Stimulated activated effector memory CD8-positive, alpha-beta T cell treated with anti-CD3 and anti-CD28 coated beads, Interleukin-12 subunit alpha, Interleukin-12 subunit beta, amount 100 ng/mL, for 72 hours (primary cell): ENCODE data around the gene PLEKHJ1.

Source experiments
- ATAC-seq: fragments of 150-1000 bp; cut with Tn5 transposase; 2 replicates; pipeline ENCODE4 v1.10.0; 2021
- DNase-seq, 2 donors: peaks; one replicate each; pipeline ENCODE4 v3.0.0; 2021 to 2022; ENCODE audit warnings: low spot score in 2 of 2
- H3K27ac Mint-ChIP-seq: one replicate; pipeline ENCODE4 v1.8.0; 2022; ENCODE audit warnings: mild to moderate bottlenecking, mixed read lengths
- H3K36me3 Mint-ChIP-seq: one replicate; pipeline ENCODE4 v1.8.0; 2022; ENCODE audit warnings: mild to moderate bottlenecking, mixed read lengths
- H3K4me1 Mint-ChIP-seq: one replicate; pipeline ENCODE4 v1.8.0; 2022; ENCODE audit warnings: mixed read lengths
- H3K4me3 Mint-ChIP-seq: one replicate; pipeline ENCODE4 v1.8.0; 2022; ENCODE audit warnings: mild to moderate bottlenecking, mixed read lengths
- H3K9me3 Mint-ChIP-seq: one replicate; pipeline ENCODE4 v1.8.0; 2022; ENCODE audit warnings: mixed read lengths

The PLEKHJ1 gene

GRCh38 chr19:2235381-2236063 is 607 bp downstream of the PLEKHJ1 start:
- DNase-seq (peak in 1 of 2 donors; percentile 67), ATAC-seq (peak; percentile 19)
- Mint-ChIP-seq H3K9me3 (no peaks in the 10 kb centered on the region), H3K4me1 (peaks cover 64% of the 10 kb centered on the region), H3K4me3 (peak overlapping the region; percentile 98), H3K36me3 (peaks cover 98% of the 10 kb centered on the region), H3K27ac (peak overlapping the region; percentile 100)

- Mint-ChIP-seq H3K36me3 (peaks cover 98% of the 10 kb centered on the region), H3K4me1 (peaks cover 58% of the 10 kb centered on the region)
Measured at GRCh38 chr19:2234996-2235380, 1.1 kb downstream of the PLEKHJ1 start.

GRCh38 chr19:2233601-2234280 is 2.4 kb downstream of the PLEKHJ1 start:
- H3K9me3 Mint-ChIP-seq = no peaks in the 10 kb centered on the region
- H3K36me3 Mint-ChIP-seq = peaks cover 98% of the 10 kb centered on the region
- H3K4me3 Mint-ChIP-seq = peak overlapping the region; percentile 98
- peaks cover 49% of the 10 kb centered on the region for H3K4me1 Mint-ChIP-seq
- ATAC-seq (no peak), DNase-seq (no peak)
- peak overlapping the region; percentile 100 for H3K27ac Mint-ChIP-seq

More at GRCh38 chr19:2234996-2235380, 1.1 kb downstream of the PLEKHJ1 start:
- no peak for DNase-seq
- H3K4me3 Mint-ChIP-seq = peak overlapping the region; percentile 98
- no peaks in the 10 kb centered on the region for H3K9me3 Mint-ChIP-seq
- H3K27ac Mint-ChIP-seq = peak overlapping the region; percentile 100
- ATAC-seq = no peak

- DNase-seq = no peak
- no peaks in the 10 kb centered on the region for H3K9me3 Mint-ChIP-seq
- H3K4me3 Mint-ChIP-seq = no peak overlapping the region
- peak overlapping the region; percentile 100 for H3K27ac Mint-ChIP-seq
- H3K4me1 Mint-ChIP-seq = peaks cover 39% of the 10 kb centered on the region
- no peak for ATAC-seq
- peaks cover 98% of the 10 kb centered on the region for H3K36me3 Mint-ChIP-seq
Measured at GRCh38 chr19:2232286-2233151, 3.6 kb downstream of the PLEKHJ1 start.

- Mint-ChIP-seq H3K36me3 (peaks cover 97% of the 10 kb centered on the region), H3K4me3 (no peak overlapping the region), H3K9me3 (no peaks in the 10 kb centered on the region), H3K4me1 (peaks cover 35% of the 10 kb centered on the region), H3K27ac (peak overlapping the region; percentile 100)
- ATAC-seq = no peak
- no peak for DNase-seq
Measured at GRCh38 chr19:2231621-2232221, 4.4 kb downstream of the PLEKHJ1 start.

GRCh38 chr19:2230807-2231533 is 5.2 kb downstream of the PLEKHJ1 start:
- Mint-ChIP-seq H3K9me3 (no peaks in the 10 kb centered on the region), H3K36me3 (peaks cover 96% of the 10 kb centered on the region), H3K4me1 (peaks cover 28% of the 10 kb centered on the region), H3K27ac (peak overlapping the region; percentile 100), H3K4me3 (no peak overlapping the region)
- DNase-seq (no peak), ATAC-seq (no peak)

GRCh38 chr19:2230033-2230531 is 6.0 kb downstream of the PLEKHJ1 start:
- Mint-ChIP-seq H3K9me3 (no peaks in the 10 kb centered on the region), H3K4me3 (no peak overlapping the region), H3K27ac (peak overlapping the region; percentile 86), H3K4me1 (peaks cover 24% of the 10 kb centered on the region), H3K36me3 (peaks cover 98% of the 10 kb centered on the region)
- DNase-seq (no peak), ATAC-seq (no peak)

- peaks cover 16% of the 10 kb centered on the region for H3K4me1 Mint-ChIP-seq
- DNase-seq = no peak
- peaks cover 98% of the 10 kb centered on the region for H3K36me3 Mint-ChIP-seq
- H3K27ac Mint-ChIP-seq = peak overlapping the region; percentile 68
- H3K9me3 Mint-ChIP-seq = no peaks in the 10 kb centered on the region
- H3K4me3 Mint-ChIP-seq = no peak overlapping the region
- no peak for ATAC-seq
Measured at GRCh38 chr19:2229103-2230032, 6.8 kb downstream of the PLEKHJ1 start.

GRCh38 chr19:2228157-2229030 is 7.7 kb downstream of the PLEKHJ1 start:
- H3K4me3 Mint-ChIP-seq = no peak overlapping the region
- H3K36me3 Mint-ChIP-seq = peaks cover 98% of the 10 kb centered on the region
- no peak for ATAC-seq
- no peaks in the 10 kb centered on the region for H3K9me3 Mint-ChIP-seq
- DNase-seq = no peak
- peak overlapping the region; percentile 68 for H3K27ac Mint-ChIP-seq
- peaks cover 18% of the 10 kb centered on the region for H3K4me1 Mint-ChIP-seq

GRCh38 chr19:2227415-2228156 is 8.5 kb downstream of the PLEKHJ1 start:
- no peak for ATAC-seq
- no peaks in the 10 kb centered on the region for H3K9me3 Mint-ChIP-seq
- no peak for DNase-seq
- no peak overlapping the region for H3K27ac Mint-ChIP-seq
- H3K4me1 Mint-ChIP-seq = peaks cover 14% of the 10 kb centered on the region
- no peak overlapping the region for H3K4me3 Mint-ChIP-seq
- peaks cover 98% of the 10 kb centered on the region for H3K36me3 Mint-ChIP-seq

GRCh38 chr19:2226840-2227360 is 9.2 kb downstream of the PLEKHJ1 start:
- H3K27ac Mint-ChIP-seq = no peak overlapping the region
- no peak overlapping the region for H3K4me3 Mint-ChIP-seq
- DNase-seq (no peak), ATAC-seq (no peak)
- peaks cover 14% of the 10 kb centered on the region for H3K4me1 Mint-ChIP-seq
- H3K9me3 Mint-ChIP-seq = no peaks in the 10 kb centered on the region
- peaks cover 98% of the 10 kb centered on the region for H3K36me3 Mint-ChIP-seq
